Transverse colon (tissue), 4 donors: Measurements from ENCODE around the gene AKAP6. TPM values are rescaled to one million over a fixed set of nuclear protein-coding genes. Genes with fewer than 3 reads are reported as not detected.

ENCODE experiments used
- DNase-seq: peaks from one replicate; pipeline ENCODE4 v3.0.0-alpha.2; 2019
- H3K27ac ChIP-seq, 4 donors: fragments of 200-600 bp; sonication (generic); 2 replicates each; pipeline ENCODE4 v1.5.1; 2016 to 2018; ENCODE audit warnings: inconsistent platforms in 4 of 4
- H3K27me3 ChIP-seq: fragments of 200-600 bp; sonication (generic); 2 replicates; pipeline ENCODE4 v1.5.1; 2017; ENCODE audit warnings: inconsistent platforms
- H3K36me3 ChIP-seq, 4 donors: fragments of 200-600 bp; sonication (generic); 2 replicates each; pipeline ENCODE4 v1.5.1; 2017 to 2019; ENCODE audit warnings: inconsistent platforms in 4 of 4
- H3K4me1 ChIP-seq, 4 donors: fragments of 200-600 bp; sonication (generic); 2 replicates each; pipeline ENCODE4 v1.5.1; 2017 to 2020; ENCODE audit warnings: inconsistent platforms in 4 of 4
- H3K4me3 ChIP-seq, 4 donors: fragments of 200-600 bp; sonication (generic); 1 replicate in 1 of 4; 2 replicates in 3 of 4; pipeline versions ENCODE4 v1.5.1 to v1.6.1; 2017 to 2019; ENCODE audit warnings: inconsistent platforms in 4 of 4
- H3K9me3 ChIP-seq, 2 donors: fragments of 200-600 bp; sonication (generic); 2 replicates each; pipeline ENCODE4 v1.5.1; 2017 to 2019; ENCODE audit warnings: inconsistent platforms in 2 of 2
- CTCF ChIP-seq, 5 experiments: fragments of 200-600 bp in 3 of 5; fragments of 450-650 bp in 2 of 5; sonication (generic) in 3 of 5; IDR thresholded peaks; 1 replicate in 2 of 5; 2 replicates in 3 of 5; pipeline ENCODE4 v1.5.1; 2016 to 2017; ENCODE audit warnings: antibody characterized with exemption in 5 of 5, inconsistent platforms in 3 of 5, mild to moderate bottlenecking in 2 of 5, moderate library complexity in 1 of 5
- EP300 ChIP-seq: sonication (generic); formaldehyde crosslinking; IDR thresholded peaks from one replicate; pipeline ENCODE4 v1.6.1; 2017; ENCODE audit warnings: antibody characterized with exemption, low read depth
- POLR2A ChIP-seq: fragments of 450-650 bp; IDR thresholded peaks from one replicate; pipeline ENCODE4 v1.6.1; 2016; ENCODE audit warnings: antibody characterized with exemption, mild to moderate bottlenecking, moderate library complexity
- POLR2AphosphoS5 ChIP-seq, 3 donors: sonication (generic); formaldehyde crosslinking; IDR thresholded peaks; one replicate each; pipeline ENCODE4 v1.6.1; 2016; ENCODE audit warnings: antibody characterized with exemption in 3 of 3
- WGBS, 2 donors: methylation state at CpG; one replicate each; pipeline ENCODE4 v1.1.5; 2018; ENCODE audit warnings: low coverage in 1 of 2; 5-methylcytosine and 5-hydroxymethylcytosine counted together
- in situ Hi-C, 4 donors: fragments of 200-750 bp; cut with MboI; loops; one replicate each; pipeline versions ENCODE4 v1.15.0 to v1.15.1; 2017; ENCODE audit warnings: low sequenced_read_pairs in 3 of 4, low pct_ligation_motif_present in 1 of 4, low pct_unique_long_range_greater_than_20kb in 1 of 4
- intact Hi-C: fragments of 100-400 bp; cut with DNase I; formaldehyde crosslinking; loops from one replicate; pipeline ENCODE4 v1.15.1; 2023; ENCODE audit warnings: low total_unique reads
- total RNA-seq, 4 donors: library from RNA; depleted of rRNA; stranded (reverse); fragments of >200 nt; gene quantifications; one replicate each; pipeline ENCODE4 v1.1.0, GENCODE V29; 2016

AKAP6 gene
- total RNA-seq, 4 donors from 2014 or later = 6.3 to 16.7 (median 9.7) TPM

- Histone ChIP-seq H3K27ac (no peak overlapping the region), H3K4me3 (no peak overlapping the region), H3K4me1 (peaks cover 0 to 12% (median 0%) of the 10 kb centered on the region in 4 donors), H3K27me3 (no peaks in the 10 kb centered on the region), H3K36me3 (no peaks in the 10 kb centered on the region), H3K9me3 (no peaks in the 10 kb centered on the region)
- no peak for TF ChIP-seq POLR2A
- TF ChIP-seq POLR2AphosphoS5 (IDR thresholded peaks at IDR 0.05) = no peak
- no peak for TF ChIP-seq CTCF (IDR thresholded peaks at IDR 0.05)
- no peak for TF ChIP-seq EP300
- in situ Hi-C loops = no loop called here
- WGBS, 2 donors = 91 to 93% methylated on average over 4 of the region's 4 CpGs
- intact Hi-C loops = no loop called here
- no peak for DNase-seq
These were observed 34.7 kb downstream of the AKAP6 start for GRCh38 chr14:32363761-32364160.

DNA sequence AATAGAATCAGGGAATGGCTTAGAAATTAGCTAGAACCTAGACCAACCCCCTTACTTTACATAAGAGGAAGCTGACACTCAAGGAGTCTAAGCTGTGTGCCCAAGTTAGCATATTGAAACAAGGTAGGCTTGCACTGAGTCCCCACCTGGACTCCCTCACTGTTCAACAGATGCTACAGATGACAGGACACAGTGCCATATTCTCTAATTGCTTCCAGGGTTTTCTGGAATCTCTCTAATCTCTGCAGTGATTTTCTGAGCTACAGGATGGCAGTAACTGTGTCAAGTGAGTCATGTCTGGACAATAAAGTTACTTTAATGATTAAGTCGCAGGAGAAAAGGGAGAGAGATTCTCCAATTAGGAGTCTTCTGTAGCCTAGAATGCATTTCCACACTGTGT lies 35.8 kb downstream of the AKAP6 start:
- intact Hi-C loops = no loop called here
- Histone ChIP-seq H3K36me3 (no peaks in the 10 kb centered on the region), H3K9me3 (no peaks in the 10 kb centered on the region), H3K4me3 (no peak overlapping the region), H3K4me1 (peaks cover 0 to 12% (median 0%) of the 10 kb centered on the region in 4 donors), H3K27ac (no peak overlapping the region), H3K27me3 (no peaks in the 10 kb centered on the region)
- no peak for TF ChIP-seq POLR2A
- TF ChIP-seq POLR2AphosphoS5 (IDR thresholded peaks at IDR 0.05) = no peak
- TF ChIP-seq CTCF (IDR thresholded peaks at IDR 0.05) = no peak
- no peak for TF ChIP-seq EP300
- DNase-seq = no peak
- WGBS, 2 donors = 92 to 100% methylated on average over 1 of the region's 1 CpG
- in situ Hi-C loops = no loop called here

DNA sequence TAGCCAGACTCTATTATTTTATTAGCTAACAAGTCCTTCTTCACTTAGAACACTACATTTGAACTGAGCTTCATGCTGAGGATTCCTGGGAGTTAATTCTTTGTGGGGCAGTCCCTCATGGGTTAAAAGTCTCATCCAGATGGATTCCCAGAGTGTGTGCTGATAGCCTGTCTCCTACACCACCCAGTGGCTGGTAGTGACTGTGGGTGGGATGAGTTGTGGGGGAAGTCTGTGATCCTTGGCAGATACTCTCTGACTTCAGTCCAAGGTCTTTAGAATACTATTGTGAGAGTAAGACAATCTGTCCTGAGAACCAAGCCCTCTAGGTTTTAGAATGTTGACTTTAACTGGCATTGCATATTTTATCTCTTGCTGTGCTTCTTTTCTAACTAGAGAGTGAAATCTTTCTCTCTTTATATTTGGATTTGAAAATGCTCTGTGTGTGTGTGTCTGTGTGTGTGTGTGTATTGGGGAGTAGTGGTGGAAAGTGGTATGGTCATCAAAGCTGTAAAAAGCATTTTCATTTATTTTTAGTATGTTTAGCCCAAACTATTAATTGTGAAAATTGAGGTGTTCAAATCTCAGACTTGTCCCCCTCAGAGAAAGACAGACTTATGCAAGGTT lies 37.3 kb downstream of the AKAP6 start:
- H3K27me3 ChIP-seq = no peaks in the 10 kb centered on the region
- H3K27ac ChIP-seq = no peak overlapping the region
- H3K36me3 ChIP-seq = no peaks in the 10 kb centered on the region
- peaks cover 0 to 12% (median 0%) of the 10 kb centered on the region in 4 donors for H3K4me1 ChIP-seq
- H3K4me3 ChIP-seq = no peak overlapping the region
- in situ Hi-C loops (no loop called here), intact Hi-C loops (no loop called here)
- TF ChIP-seq POLR2AphosphoS5 (IDR thresholded peaks at IDR 0.05) = no peak
- TF ChIP-seq EP300 = no peak
- no peak for TF ChIP-seq POLR2A
- TF ChIP-seq CTCF (IDR thresholded peaks at IDR 0.05) = no peak
- no peaks in the 10 kb centered on the region for H3K9me3 ChIP-seq
- no peak for DNase-seq

- H3K9me3 ChIP-seq = no peaks in the 10 kb centered on the region
- in situ Hi-C loops (no loop called here), intact Hi-C loops (no loop called here)
- no peak overlapping the region for H3K27ac ChIP-seq
- no peak overlapping the region for H3K4me3 ChIP-seq
- WGBS, 2 donors = 68 to 75% methylated on average over 3 to 4 of the region's 4 CpGs
- TF ChIP-seq POLR2A = no peak
- TF ChIP-seq CTCF (IDR thresholded peaks at IDR 0.05) = no peak
- no peak for TF ChIP-seq POLR2AphosphoS5 (IDR thresholded peaks at IDR 0.05)
- TF ChIP-seq EP300 = no peak
- DNase-seq = no peak
- no peaks in the 10 kb centered on the region for H3K27me3 ChIP-seq
- no peaks in the 10 kb centered on the region for H3K36me3 ChIP-seq
- peaks cover 0 to 12% (median 0%) of the 10 kb centered on the region in 4 donors for H3K4me1 ChIP-seq
These were observed 37.9 kb downstream of the AKAP6 start for GRCh38 chr14:32366986-32367385.
